Measurements from ENCODE around the gene LARP4B.

DNA sequence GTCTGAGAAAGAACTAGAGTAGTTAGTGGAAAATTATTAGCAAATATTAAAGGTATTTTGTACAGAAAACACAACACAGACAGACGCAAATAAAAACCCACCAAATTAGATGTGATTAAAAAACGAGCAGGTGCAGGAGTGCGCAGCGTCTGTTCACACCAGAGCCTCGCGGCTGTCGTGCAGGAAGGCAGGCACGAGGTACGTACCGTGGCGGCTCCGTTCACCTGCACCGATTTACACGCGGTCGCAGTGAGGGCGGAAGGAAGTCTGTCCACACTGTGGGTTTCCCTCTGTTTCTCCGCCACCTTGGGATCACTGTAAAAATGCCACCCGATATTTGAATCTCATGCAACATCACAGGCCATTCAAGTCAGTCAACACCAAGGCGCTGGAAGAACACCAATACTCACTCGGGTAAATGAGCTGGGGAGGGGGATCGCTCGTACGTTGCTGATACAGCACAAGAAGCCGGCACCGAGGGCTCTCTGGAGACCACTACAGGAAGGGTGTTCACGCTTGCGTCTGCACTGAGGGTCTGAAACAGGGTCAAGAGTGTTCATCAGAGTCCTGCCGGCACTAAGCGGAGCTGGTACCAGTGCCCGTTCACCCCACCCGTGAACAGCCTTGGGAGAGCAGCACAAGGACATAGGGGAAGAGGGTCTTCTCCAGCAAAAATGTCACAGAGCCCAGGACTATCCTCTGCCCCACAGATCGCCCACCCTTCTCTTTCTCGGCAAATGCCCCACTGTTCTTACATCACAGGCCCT, 116.8 kb downstream of the LARP4B start:
- TF ChIP-seq CTCF (IDR thresholded peaks at IDR 0.05), result no peak
- no peak for TF ChIP-seq EZH2 (IDR thresholded peaks at IDR 0.05; ENCODE audit: borderline replicate concordance, insufficient read depth, low read depth, low read length, poor library complexity, severe bottlenecking)

Measured in B cell (primary cell).